Activated CD8-positive, alpha-beta memory T cell treated with anti-CD3 and anti-CD28 coated beads for 36 hours (primary cell): ENCODE data around the gene USP17L12. TPM values are rescaled to one million over a fixed set of nuclear protein-coding genes. Genes with fewer than 3 reads are reported as not detected.
"Not testable (repeated sequence)": the region's sequence is repeated elsewhere in the genome, so short reads cannot be mapped to it uniquely, and the experiment has no call there.

ENCODE experiments used
- CTCF ChIA-PET: fragments of 350-600 bp; sonication (Branson Sonifier 250); formaldehyde crosslinking; loops from one replicate; lab custom pipeline; 2021; ENCODE audit warnings: antibody characterized with exemption; lab: Charles Lee
- POLR2A ChIA-PET: fragments of 350-600 bp; sonication (Branson Sonifier 250); formaldehyde crosslinking; loops from one replicate; lab custom pipeline; 2021; ENCODE audit warnings: antibody characterized with exemption; lab: Charles Lee
- total RNA-seq, 2 experiments: library from RNA; stranded (reverse); gene quantifications; one replicate each; pipeline ENCODE4 v1.2.3, GENCODE V29; 2021

The USP17L12 gene, protein sequence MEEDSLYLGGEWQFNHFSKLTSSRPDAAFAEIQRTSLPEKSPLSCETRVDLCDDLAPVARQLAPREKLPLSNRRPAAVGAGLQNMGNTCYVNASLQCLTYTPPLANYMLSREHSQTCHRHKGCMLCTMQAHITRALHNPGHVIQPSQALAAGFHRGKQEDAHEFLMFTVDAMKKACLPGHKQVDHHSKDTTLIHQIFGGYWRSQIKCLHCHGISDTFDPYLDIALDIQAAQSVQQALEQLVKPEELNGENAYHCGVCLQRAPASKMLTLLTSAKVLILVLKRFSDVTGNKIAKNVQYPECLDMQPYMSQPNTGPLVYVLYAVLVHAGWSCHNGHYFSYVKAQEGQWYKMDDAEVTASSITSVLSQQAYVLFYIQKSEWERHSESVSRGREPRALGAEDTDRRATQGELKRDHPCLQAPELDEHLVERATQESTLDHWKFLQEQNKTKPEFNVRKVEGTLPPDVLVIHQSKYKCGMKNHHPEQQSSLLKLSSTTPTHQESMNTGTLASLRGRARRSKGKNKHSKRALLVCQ
- not detected for total RNA-seq

DNA sequence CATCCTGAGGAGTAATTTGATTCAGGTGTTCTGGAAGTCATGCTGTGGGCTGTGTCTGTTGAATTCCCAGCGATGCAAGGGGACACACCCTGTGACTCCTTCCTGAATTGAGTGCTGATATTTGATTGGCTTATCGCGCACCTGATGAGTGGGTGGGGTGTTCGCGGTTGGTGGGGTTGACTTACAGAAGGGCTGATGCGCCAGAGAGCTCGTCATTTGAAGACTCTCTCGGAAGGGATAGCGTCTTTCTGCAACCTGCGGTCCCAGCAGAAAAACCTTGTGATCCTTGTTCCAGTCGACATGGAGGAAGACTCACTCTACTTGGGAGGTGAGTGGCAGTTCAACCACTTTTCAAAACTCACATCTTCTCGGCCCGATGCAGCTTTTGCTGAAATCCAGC, at the start of gene USP17L12:
TSS of gene USP17L12 (plus strand) at position 301 of the 400 bp plus-strand sequence. CDS start at position 301, 0 bp downstream.
- POLR2A ChIA-PET, result not testable (repeated sequence)

DNA sequence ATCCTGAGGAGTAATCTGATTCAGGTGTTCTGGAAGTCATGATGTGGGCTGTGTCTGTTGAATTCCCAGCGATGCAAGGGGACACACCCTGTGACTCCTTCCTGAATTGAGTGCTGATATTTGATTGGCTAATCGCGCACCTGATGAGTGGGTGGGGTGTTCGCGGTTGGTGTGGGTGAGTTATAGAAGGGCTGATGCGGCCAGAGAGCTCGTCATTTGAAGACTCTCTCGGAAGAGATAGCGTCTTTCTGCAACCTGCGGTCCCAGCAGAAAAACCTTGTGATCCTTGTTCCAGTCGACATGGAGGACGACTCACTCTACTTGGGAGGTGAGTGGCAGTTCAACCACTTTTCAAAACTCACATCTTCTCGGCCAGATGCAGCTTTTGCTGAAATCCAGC, 9.6 kb upstream of the USP17L12 start, which contains the start of gene USP17L10:
TSS of gene USP17L10 (plus strand) at position 301 of the 400 bp plus-strand sequence. CDS start at position 301, 0 bp downstream.
- POLR2A ChIA-PET, CTCF ChIA-PET: not testable (repeated sequence)

More for the DNA sequence above, at the start of gene USP17L12:
- CTCF ChIA-PET, result not testable (repeated sequence)

DNA sequence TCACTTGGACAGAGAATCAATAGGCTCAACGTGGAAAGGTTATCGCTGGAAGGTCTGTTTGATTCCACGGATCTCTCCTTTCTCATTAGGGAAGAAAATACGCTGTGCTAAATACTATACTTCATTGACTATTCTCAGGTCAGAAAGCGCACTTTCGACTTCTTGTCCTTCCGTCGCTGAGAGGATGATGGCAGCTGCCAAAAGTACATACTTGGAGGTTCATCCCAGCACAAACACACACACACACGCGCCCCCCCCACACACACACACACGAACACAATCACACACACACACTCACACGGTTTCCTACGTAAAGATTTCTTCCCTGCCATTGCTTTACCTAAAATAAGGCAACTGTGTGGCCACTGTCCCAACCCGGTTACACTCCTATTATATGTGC, 5.3 kb upstream of the USP17L12 start:
- POLR2A ChIA-PET, CTCF ChIA-PET: not testable (repeated sequence)

DNA sequence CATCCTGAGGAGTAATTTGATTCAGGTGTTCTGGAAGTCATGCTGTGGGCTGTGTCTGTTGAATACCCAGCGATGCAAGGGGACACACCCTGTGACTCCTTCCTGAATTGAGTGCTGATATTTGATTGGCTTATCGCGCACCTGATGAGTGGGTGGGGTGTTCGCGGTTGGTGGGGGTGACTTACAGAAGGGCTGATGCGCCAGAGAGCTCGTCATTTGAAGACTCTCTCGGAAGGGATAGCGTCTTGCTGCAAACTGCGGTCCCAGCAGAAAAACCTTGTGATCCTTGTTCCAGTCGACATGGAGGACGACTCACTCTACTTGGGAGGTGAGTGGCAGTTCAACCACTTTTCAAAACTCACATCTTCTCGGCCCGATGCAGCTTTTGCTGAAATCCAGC, 4.8 kb upstream of the USP17L12 start, which contains the start of gene USP17L11:
TSS of gene USP17L11 (plus strand) at position 301 of the 400 bp plus-strand sequence. CDS start at position 301, 0 bp downstream.
- POLR2A ChIA-PET, CTCF ChIA-PET: not testable (repeated sequence)

DNA sequence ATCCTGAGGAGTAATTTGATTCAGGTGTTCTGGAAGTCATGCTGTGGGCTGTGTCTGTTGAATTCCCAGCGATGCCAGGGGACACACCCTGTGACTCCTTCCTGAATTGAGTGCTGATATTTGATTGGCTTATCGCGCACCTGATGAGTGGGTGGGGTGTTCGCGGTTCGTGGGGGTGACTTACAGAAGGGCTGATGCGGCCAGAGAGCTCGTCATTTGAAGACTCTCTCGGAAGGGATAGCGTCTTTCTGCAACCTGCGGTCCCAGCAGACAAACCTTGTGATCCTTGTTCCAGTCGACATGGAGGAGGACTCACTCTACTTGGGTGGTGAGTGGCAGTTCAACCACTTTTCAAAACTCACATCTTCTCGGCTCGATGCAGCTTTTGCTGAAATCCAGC, 4.6 kb downstream of the USP17L12 start, which contains the start of gene USP17L13:
TSS of gene USP17L13 (plus strand) at position 301 of the 400 bp plus-strand sequence. CDS start at position 301, 0 bp downstream.
- CTCF ChIA-PET, POLR2A ChIA-PET: not testable (repeated sequence)

DNA sequence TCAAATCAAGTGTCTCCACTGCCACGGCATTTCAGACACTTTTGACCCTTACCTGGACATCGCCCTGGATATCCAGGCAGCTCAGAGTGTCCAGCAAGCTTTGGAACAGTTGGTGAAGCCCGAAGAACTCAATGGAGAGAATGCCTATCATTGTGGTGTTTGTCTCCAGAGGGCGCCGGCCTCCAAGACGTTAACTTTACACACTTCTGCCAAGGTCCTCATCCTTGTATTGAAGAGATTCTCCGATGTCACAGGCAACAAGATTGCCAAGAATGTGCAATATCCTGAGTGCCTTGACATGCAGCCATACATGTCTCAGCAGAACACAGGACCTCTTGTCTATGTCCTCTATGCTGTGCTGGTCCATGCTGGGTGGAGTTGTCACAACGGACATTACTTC, 10.3 kb downstream of the USP17L12 start:
- POLR2A ChIA-PET, CTCF ChIA-PET: not testable (repeated sequence)

DNA sequence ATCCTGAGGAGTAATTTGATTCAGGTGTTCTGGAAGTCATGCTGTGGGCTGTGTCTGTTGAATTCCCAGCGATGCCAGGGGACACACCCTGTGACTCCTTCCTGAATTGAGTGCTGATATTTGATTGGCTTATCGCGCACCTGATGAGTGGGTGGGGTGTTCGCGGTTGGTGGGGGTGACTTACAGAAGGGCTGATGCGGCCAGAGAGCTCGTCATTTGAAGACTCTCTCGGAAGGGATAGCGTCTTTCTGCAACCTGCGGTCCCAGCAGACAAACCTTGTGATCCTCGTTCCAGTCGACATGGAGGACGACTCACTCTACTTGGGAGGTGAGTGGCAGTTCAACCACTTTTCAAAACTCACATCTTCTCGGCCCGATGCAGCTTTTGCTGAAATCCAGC, 14.1 kb downstream of the USP17L12 start, which contains the start of gene USP17L15:
TSS of gene USP17L15 (plus strand) at position 301 of the 400 bp plus-strand sequence. CDS start at position 301, 0 bp downstream.
- POLR2A ChIA-PET, CTCF ChIA-PET: not testable (repeated sequence)

DNA sequence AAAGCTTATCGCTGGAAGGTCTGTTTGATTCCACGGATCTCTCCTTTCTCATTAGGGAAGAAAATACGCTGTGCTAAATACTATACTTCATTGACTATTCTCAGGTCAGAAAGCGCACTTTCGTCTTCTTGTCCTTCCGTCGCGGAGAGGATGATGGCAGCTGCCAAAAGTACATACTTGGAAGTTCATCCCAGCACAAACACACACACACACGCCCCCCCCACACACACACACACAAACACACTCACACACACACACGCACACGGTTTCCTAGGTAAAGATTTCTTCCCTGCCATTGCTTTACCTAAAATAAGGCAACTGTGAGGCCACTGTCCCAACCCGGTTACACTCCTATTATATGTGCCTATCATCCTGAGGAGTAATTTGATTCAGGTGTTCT, 18.5 kb downstream of the USP17L12 start:
- CTCF ChIA-PET, POLR2A ChIA-PET: not testable (repeated sequence)

DNA sequence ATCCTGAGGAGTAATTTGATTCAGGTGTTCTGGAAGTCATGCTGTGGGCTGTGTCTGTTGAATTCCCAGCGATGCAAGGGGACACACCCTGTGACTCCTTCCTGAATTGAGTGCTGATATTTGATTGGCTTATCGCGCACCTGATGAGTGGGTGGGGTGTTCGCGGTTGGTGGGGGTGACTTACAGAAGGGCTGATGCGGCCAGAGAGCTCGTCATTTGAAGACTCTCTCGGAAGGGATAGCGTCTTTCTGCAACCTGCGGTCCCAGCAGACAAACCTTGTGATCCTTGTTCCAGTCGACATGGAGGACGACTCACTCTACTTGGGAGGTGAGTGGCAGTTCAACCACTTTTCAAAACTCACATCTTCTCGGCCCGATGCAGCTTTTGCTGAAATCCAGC, 23.6 kb downstream of the USP17L12 start, which contains the start of gene USP17L17:
TSS of gene USP17L17 (plus strand) at position 301 of the 400 bp plus-strand sequence. CDS start at position 301, 0 bp downstream.
- CTCF ChIA-PET, POLR2A ChIA-PET: not testable (repeated sequence)

DNA sequence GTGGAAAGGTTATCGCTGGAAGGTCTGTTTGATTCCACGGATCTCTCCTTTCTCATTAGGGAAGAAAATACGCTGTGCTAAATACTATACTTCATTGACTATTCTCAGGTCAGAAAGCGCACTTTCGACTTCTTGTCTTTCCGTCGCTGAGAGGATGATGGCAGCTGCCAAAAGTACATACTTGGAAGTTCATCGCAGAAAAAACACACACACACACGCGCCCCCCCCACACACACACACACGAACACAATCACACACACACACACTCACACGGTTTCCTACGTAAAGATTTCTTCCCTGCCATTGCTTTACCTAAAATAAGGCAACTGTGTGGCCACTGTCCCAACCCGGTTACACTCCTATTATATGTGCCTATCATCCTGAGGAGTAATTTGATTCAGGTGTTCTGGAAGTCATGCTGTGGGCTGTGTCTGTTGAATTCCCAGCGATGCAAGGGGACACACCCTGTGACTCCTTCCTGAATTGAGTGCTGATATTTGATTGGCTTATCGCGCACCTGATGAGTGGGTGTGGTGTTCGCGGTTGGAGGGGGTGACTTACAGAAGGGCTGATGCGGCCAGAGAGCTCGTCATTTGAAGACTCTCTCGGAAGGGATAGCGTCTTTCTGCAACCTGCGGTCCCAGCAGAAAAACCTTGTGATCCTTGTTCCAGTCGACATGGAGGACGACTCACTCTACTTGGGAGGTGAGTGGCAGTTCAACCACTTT, 28.2 kb downstream of the USP17L12 start, which contains the start of gene USP17L18:
TSS of gene USP17L18 (plus strand) at position 678 of the 728 bp plus-strand sequence. CDS start at position 678, 0 bp downstream.
- POLR2A ChIA-PET, CTCF ChIA-PET: not testable (repeated sequence)

DNA sequence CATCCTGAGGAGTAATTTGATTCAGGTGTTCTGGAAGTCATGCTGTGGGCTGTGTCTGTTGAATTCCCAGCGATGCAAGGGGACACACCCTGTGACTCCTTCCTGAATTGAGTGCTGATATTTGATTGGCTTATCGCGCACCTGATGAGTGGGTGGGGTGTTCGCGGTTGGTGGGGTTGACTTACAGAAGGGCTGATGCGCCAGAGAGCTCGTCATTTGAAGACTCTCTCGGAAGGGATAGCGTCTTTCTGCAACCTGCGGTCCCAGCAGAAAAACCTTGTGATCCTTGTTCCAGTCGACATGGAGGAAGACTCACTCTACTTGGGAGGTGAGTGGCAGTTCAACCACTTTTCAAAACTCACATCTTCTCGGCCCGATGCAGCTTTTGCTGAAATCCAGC, 33.1 kb downstream of the USP17L12 start, which contains the start of gene USP17L19:
TSS of gene USP17L19 (plus strand) at position 301 of the 400 bp plus-strand sequence. CDS start at position 301, 0 bp downstream.
- POLR2A ChIA-PET, CTCF ChIA-PET: not testable (repeated sequence)

DNA sequence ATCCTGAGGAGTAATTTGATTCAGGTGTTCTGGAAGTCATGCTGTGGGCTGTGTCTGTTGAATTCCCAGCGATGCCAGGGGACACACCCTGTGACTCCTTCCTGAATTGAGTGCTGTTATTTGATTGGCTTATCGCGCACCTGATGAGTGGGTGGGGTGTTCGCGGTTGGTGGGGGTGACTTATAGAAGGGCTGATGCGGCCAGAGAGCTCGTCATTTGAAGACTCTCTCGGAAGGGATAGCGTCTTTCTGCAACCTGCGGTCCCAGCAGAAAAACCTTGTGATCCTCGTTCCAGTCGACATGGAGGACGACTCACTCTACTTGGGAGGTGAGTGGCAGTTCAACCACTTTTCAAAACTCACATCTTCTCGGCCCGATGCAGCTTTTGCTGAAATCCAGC, 37.9 kb downstream of the USP17L12 start, which contains the start of gene USP17L20:
TSS of gene USP17L20 (plus strand) at position 301 of the 400 bp plus-strand sequence. CDS start at position 301, 0 bp downstream.
- CTCF ChIA-PET, POLR2A ChIA-PET: not testable (repeated sequence)

DNA sequence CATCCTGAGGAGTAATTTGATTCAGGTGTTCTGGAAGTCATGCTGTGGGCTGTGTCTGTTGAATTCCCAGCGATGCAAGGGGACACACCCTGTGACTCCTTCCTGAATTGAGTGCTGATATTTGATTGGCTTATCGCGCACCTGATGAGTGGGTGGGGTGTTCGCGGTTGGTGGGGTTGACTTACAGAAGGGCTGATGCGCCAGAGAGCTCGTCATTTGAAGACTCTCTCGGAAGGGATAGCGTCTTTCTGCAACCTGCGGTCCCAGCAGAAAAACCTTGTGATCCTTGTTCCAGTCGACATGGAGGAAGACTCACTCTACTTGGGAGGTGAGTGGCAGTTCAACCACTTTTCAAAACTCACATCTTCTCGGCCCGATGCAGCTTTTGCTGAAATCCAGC, 42.6 kb downstream of the USP17L12 start, which contains the start of gene USP17L21:
TSS of gene USP17L21 (plus strand) at position 301 of the 400 bp plus-strand sequence. CDS start at position 301, 0 bp downstream.
- CTCF ChIA-PET, POLR2A ChIA-PET: not testable (repeated sequence)

DNA sequence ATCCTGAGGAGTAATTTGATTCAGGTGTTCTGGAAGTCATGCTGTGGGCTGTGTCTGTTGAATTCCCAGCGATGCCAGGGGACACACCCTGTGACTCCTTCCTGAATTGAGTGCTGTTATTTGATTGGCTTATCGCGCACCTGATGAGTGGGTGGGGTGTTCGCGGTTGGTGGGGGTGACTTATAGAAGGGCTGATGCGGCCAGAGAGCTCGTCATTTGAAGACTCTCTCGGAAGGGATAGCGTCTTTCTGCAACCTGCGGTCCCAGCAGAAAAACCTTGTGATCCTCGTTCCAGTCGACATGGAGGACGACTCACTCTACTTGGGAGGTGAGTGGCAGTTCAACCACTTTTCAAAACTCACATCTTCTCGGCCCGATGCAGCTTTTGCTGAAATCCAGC, 47.4 kb downstream of the USP17L12 start, which contains the start of gene USP17L22:
TSS of gene USP17L22 (plus strand) at position 301 of the 400 bp plus-strand sequence. CDS start at position 301, 0 bp downstream.
- POLR2A ChIA-PET, CTCF ChIA-PET: not testable (repeated sequence)

Other genes starting within 250 kb of the USP17L12 start
- gene FAM90A26, start 49.7 kb upstream of the USP17L12 start, total RNA-seq, result not detected
- not detected for gene USP17L10, start 9.5 kb upstream of the USP17L12 start, total RNA-seq
- not detected for gene USP17L11, start 4.7 kb upstream of the USP17L12 start, total RNA-seq
- gene USP17L13, start 4.7 kb downstream of the USP17L12 start, total RNA-seq, result not detected
- gene USP17L15, start 14.2 kb downstream of the USP17L12 start, total RNA-seq, result not detected
- not detected for gene USP17L17, start 23.7 kb downstream of the USP17L12 start, total RNA-seq
- not detected for gene USP17L18, start 28.5 kb downstream of the USP17L12 start, total RNA-seq
- not detected for gene USP17L19, start 33.2 kb downstream of the USP17L12 start, total RNA-seq
- not detected for gene USP17L20, start 38.0 kb downstream of the USP17L12 start, total RNA-seq
- not detected for gene USP17L21, start 42.7 kb downstream of the USP17L12 start, total RNA-seq
- gene USP17L22, start 47.5 kb downstream of the USP17L12 start, total RNA-seq, result not detected
- gene USP17L24, start 105.0 kb downstream of the USP17L12 start, total RNA-seq, result not detected
- not detected for gene USP17L25, start 109.8 kb downstream of the USP17L12 start, total RNA-seq
- not detected for gene USP17L26, start 114.5 kb downstream of the USP17L12 start, total RNA-seq
- gene USP17L5, start 119.3 kb downstream of the USP17L12 start, total RNA-seq, result not detected
- not detected for gene USP17L27, start 124.0 kb downstream of the USP17L12 start, total RNA-seq
- not detected for gene USP17L28, start 128.7 kb downstream of the USP17L12 start, total RNA-seq
- gene USP17L29, start 133.5 kb downstream of the USP17L12 start, total RNA-seq, result not detected
- gene USP17L30, start 143.0 kb downstream of the USP17L12 start, total RNA-seq, result not detected
- not detected for gene DEFB131A, start 224.3 kb downstream of the USP17L12 start, total RNA-seq